Measurements from ENCODE around the gene KDM4C. TPM values are rescaled to one million over a fixed set of nuclear protein-coding genes. Genes with fewer than 3 reads are reported as not detected.

The KDM4C gene
- total RNA-seq, 1 experiment from 2014 or later: 16.8 TPM

GRCh38 chr9:7210854-7211637 lies 453.3 kb downstream of the KDM4C start (continued):
- TF ChIP-seq EZH2phosphoT487 (IDR thresholded peaks at IDR 0.05; ENCODE audit: borderline replicate concordance) (no peak), SP1 (IDR thresholded peaks at IDR 0.05; ENCODE audit: low read depth) (no peak), ZFX (IDR thresholded peaks at IDR 0.05) (no peak)

GRCh38 chr9:7211657-7212056 lies 453.9 kb downstream of the KDM4C start:
- H4K20me1 ChIP-seq (ENCODE audit: insufficient read depth): no peaks in the 10 kb centered on the region
- ATAC-seq (no peak), DNase-seq (ENCODE audit: low read depth, low spot score) (no peak)
- H3K27me3 ChIP-seq (ENCODE audit: insufficient read depth, low read length): peaks cover 22% of the 10 kb centered on the region
- no peaks in the 10 kb centered on the region for H3K36me3 ChIP-seq (ENCODE audit: control insufficient read depth in 1 of 2, insufficient read depth in 2 of 2, low read length in 2 of 2)
- TF ChIP-seq EGR1 (IDR thresholded peaks at IDR 0.05; ENCODE audit: low read depth): no peak
- TF ChIP-seq YY1 (IDR thresholded peaks at IDR 0.05; ENCODE audit: extremely low read depth, insufficient replicate concordance, low read depth, low read length): no peak
- no peak for TF ChIP-seq EZH2 (IDR thresholded peaks at IDR 0.05)
- H3K4me1 ChIP-seq (ENCODE audit: control insufficient read depth in 1 of 2, insufficient read depth in 2 of 2, low read length in 2 of 2): peaks cover 0 to 8% of the 10 kb centered on the region in 2 experiments; a peak in 2 of 4 replicates
- no peaks in the 10 kb centered on the region for H3K79me2 ChIP-seq (ENCODE audit: insufficient read depth, low read length)
- intact Hi-C loops (cut with micrococcal nuclease): no loop called here
- H3K9me3 ChIP-seq (ENCODE audit: control insufficient read depth in 1 of 2, insufficient read depth in 1 of 2, low read depth in 1 of 2, low read length in 2 of 2): no peaks in the 10 kb centered on the region
- H3K4me3 ChIP-seq (replicated peaks in 1 of 2; ENCODE audit: low read depth in 1 of 2, low read length in 2 of 2): no peak overlapping the region
- H3K9ac ChIP-seq (ENCODE audit: low read length): no peak overlapping the region
- no peak overlapping the region for H3K27ac ChIP-seq (ENCODE audit: low read depth, low read length)
- no peak overlapping the region for H2AFZ ChIP-seq (ENCODE audit: low read depth, low read length, poor library complexity, severe bottlenecking)
- H3K4me2 ChIP-seq (ENCODE audit: low read length): no peak overlapping the region
- ChIA-PET POLR2A (no interaction called here), CTCF (interaction anchor here (1.6 kb wide), 1 partner anchor 22 kb away, joined by 5 read pairs; no protein-coding TSS in a partner anchor), RAD21 (ENCODE audit: low non-redundant PET in 1 of 2, low total read pairs in 2 of 2, uncharacterized antibody in 2 of 2, unreplicated experiment in 2 of 2) (no interaction called here)
- BruUV-seq (replicated peaks): no TSS peak
- H3K9me2 ChIP-seq (ENCODE audit: insufficient read depth): no peaks in the 10 kb centered on the region

GRCh38 chr9:7212101-7212500 lies 454.3 kb downstream of the KDM4C start:
- Histone ChIP-seq H3K9ac (ENCODE audit: low read length) (no peak overlapping the region), H3K9me2 (ENCODE audit: insufficient read depth) (no peaks in the 10 kb centered on the region), H3K4me3 (replicated peaks in 1 of 2; ENCODE audit: low read depth in 1 of 2, low read length in 2 of 2) (no peak overlapping the region), H4K20me1 (ENCODE audit: insufficient read depth) (no peaks in the 10 kb centered on the region), H3K36me3 (ENCODE audit: control insufficient read depth in 1 of 2, insufficient read depth in 2 of 2, low read length in 2 of 2) (no peaks in the 10 kb centered on the region), H3K27me3 (ENCODE audit: insufficient read depth, low read length) (peaks cover 21% of the 10 kb centered on the region), H3K79me2 (ENCODE audit: insufficient read depth, low read length) (no peaks in the 10 kb centered on the region), H3K4me1 (ENCODE audit: control insufficient read depth in 1 of 2, insufficient read depth in 2 of 2, low read length in 2 of 2) (peaks cover 0 to 10% of the 10 kb centered on the region in 2 experiments; a peak in 2 of 4 replicates), H3K27ac (ENCODE audit: low read depth, low read length) (no peak overlapping the region), H2AFZ (ENCODE audit: low read depth, low read length, poor library complexity, severe bottlenecking) (no peak overlapping the region), H3K4me2 (ENCODE audit: low read length) (no peak overlapping the region), H3K9me3 (ENCODE audit: control insufficient read depth in 1 of 2, insufficient read depth in 1 of 2, low read depth in 1 of 2, low read length in 2 of 2) (no peaks in the 10 kb centered on the region)
- intact Hi-C loops (cut with micrococcal nuclease): no loop called here
- no TSS peak for BruUV-seq (replicated peaks)
- TF ChIP-seq ZNF274 (IDR thresholded peaks at IDR 0.05; ENCODE audit: low read depth, low read length): no peak
- TF ChIP-seq POLR2AphosphoS5 (IDR thresholded peaks at IDR 0.05; ENCODE audit: low read depth, low read length): no peak
- TF ChIP-seq CEBPB (IDR thresholded peaks at IDR 0.05; ENCODE audit: low read depth): no peak
- TF ChIP-seq EZH2 (IDR thresholded peaks at IDR 0.05): no peak
- TF ChIP-seq YY1 (IDR thresholded peaks at IDR 0.05; ENCODE audit: extremely low read depth, insufficient replicate concordance, low read depth, low read length): no peak
- no peak for TF ChIP-seq TCF7L2 (IDR thresholded peaks at IDR 0.05; ENCODE audit: borderline replicate concordance, extremely low read depth, insufficient read depth, insufficient read length)
- TF ChIP-seq POLR2A (IDR thresholded peaks at IDR 0.05; ENCODE audit: borderline replicate concordance, extremely low read depth, insufficient read depth, insufficient read length): no peak
- no peak for TF ChIP-seq JUND (IDR thresholded peaks at IDR 0.05)
- no peak for TF ChIP-seq SIN3A (IDR thresholded peaks at IDR 0.05; ENCODE audit: low read depth)
- no peak for TF ChIP-seq SRF (IDR thresholded peaks at IDR 0.05; ENCODE audit: low read depth)
- no peak for TF ChIP-seq RAD21 (IDR thresholded peaks at IDR 0.05; ENCODE audit: low read depth)
- TF ChIP-seq ELF1 (IDR thresholded peaks at IDR 0.05; ENCODE audit: borderline replicate concordance, low read depth): no peak
- ATAC-seq: no peak
- POLR2A ChIA-PET: no interaction called here
- RAD21 ChIA-PET (ENCODE audit: low non-redundant PET in 1 of 2, low total read pairs in 2 of 2, uncharacterized antibody in 2 of 2, unreplicated experiment in 2 of 2): no interaction called here
- DNase-seq (ENCODE audit: low read depth, low spot score): no peak
- CTCF ChIA-PET: interaction anchor here (1.6 kb wide), 1 partner anchor 22 kb away, joined by 5 read pairs; no protein-coding TSS in a partner anchor
